HepG2 (cell line): ENCODE data around the gene B4GALT5. TPM values are rescaled to one million over a fixed set of nuclear protein-coding genes. Genes with fewer than 3 reads are reported as not detected.

ENCODE experiments used
- ADNP ChIP-seq: sonication (generic); formaldehyde crosslinking; IDR thresholded peaks from 2 replicates; pipeline ENCODE4 v1.4.0; 2020; ENCODE audit warnings: missing genetic modification reagents
- GABPB1 ChIP-seq: IDR thresholded peaks from 2 replicates; pipeline ENCODE4 v1.6.1; 2016; ENCODE audit warnings: mild to moderate bottlenecking, missing genetic modification reagents, moderate library complexity, missing compliant biosample characterization
- LCORL ChIP-seq, 2 experiments: fragments of 450-650 bp in 1 of 2; sonication (generic) in 1 of 2; formaldehyde crosslinking in 1 of 2; IDR thresholded peaks; 2 replicates each; pipeline versions ENCODE4 v1.5.0 to v1.6.1; 2017 to 2020; ENCODE audit warnings: antibody characterized with exemption in 1 of 2, missing genetic modification reagents in 1 of 2
- MEF2D ChIP-seq: sonication (generic); formaldehyde crosslinking; IDR thresholded peaks from 2 replicates; pipeline ENCODE4 v1.5.1; 2020; ENCODE audit warnings: mild to moderate bottlenecking, missing genetic modification reagents
- NRL ChIP-seq: sonication (generic); formaldehyde crosslinking; IDR thresholded peaks from 2 replicates; pipeline ENCODE4 v1.5.0; 2020; ENCODE audit warnings: missing genetic modification reagents, mild to moderate bottlenecking, moderate library complexity, borderline replicate concordance
- PRMT3 ChIP-seq: sonication (generic); formaldehyde crosslinking; IDR thresholded peaks from 2 replicates; pipeline ENCODE4 v1.8.1; 2022; ENCODE audit warnings: low read depth, mild to moderate bottlenecking, moderate library complexity, missing genetic modification reagents, borderline replicate concordance
- RAD21 ChIP-seq: fragments of 450-650 bp; formaldehyde crosslinking; IDR thresholded peaks from 2 replicates; pipeline ENCODE4 v1.5.0; 2020; ENCODE audit warnings: mild to moderate bottlenecking
- STAG1 ChIP-seq: sonication (generic); formaldehyde crosslinking; IDR thresholded peaks from 2 replicates; pipeline ENCODE4 v1.4.0; 2020; ENCODE audit warnings: missing genetic modification reagents
- ZFP36L2 ChIP-seq: sonication (generic); formaldehyde crosslinking; IDR thresholded peaks from 2 replicates; pipeline ENCODE4 v1.4.0; 2020; ENCODE audit warnings: missing genetic modification reagents
- ZNF260 ChIP-seq: sonication (generic); formaldehyde crosslinking; IDR thresholded peaks from 2 replicates; pipeline ENCODE4 v1.4.0; 2020; ENCODE audit warnings: missing genetic modification reagents, low read depth, mild to moderate bottlenecking, borderline replicate concordance
- ZNF33B ChIP-seq: sonication (generic); formaldehyde crosslinking; IDR thresholded peaks from 2 replicates; pipeline ENCODE4 v1.5.1; 2020; ENCODE audit warnings: mild to moderate bottlenecking, missing genetic modification reagents
- ZNF563 ChIP-seq: sonication (generic); formaldehyde crosslinking; IDR thresholded peaks from 2 replicates; pipeline ENCODE4 v1.8.0; 2022; ENCODE audit warnings: mild to moderate bottlenecking, moderate library complexity, missing genetic modification reagents
- ZNF616 ChIP-seq: sonication (generic); formaldehyde crosslinking; IDR thresholded peaks from 2 replicates; pipeline ENCODE4 v1.5.0; 2020; ENCODE audit warnings: low read depth, mild to moderate bottlenecking, missing genetic modification reagents
- ZNF746 ChIP-seq: sonication (generic); formaldehyde crosslinking; IDR thresholded peaks from 2 replicates; pipeline ENCODE4 v1.8.0; 2022; ENCODE audit warnings: mild to moderate bottlenecking, missing genetic modification reagents
- ZSCAN21 ChIP-seq: sonication (generic); formaldehyde crosslinking; IDR thresholded peaks from 2 replicates; pipeline ENCODE4 v1.8.0; 2022; ENCODE audit warnings: mild to moderate bottlenecking, missing genetic modification reagents, moderate library complexity, borderline replicate concordance
- polyA plus RNA-seq, 8 experiments: library from polyadenylated mRNA; depleted of rRNA in 3 of 8; stranded (reverse) in 7 of 8; unstranded in 1 of 8; fragments of >200 nt; fragmentation: Illumina TruSeq in 4 of 8; extraction: Trizol in 4 of 8; gene quantifications; 2 replicates each; pipeline versions ENCODE4 v1.2.1 to v1.2.3, GENCODE V29; 2011 to 2016; ENCODE audit warnings: low read depth in 4 of 8, missing spikeins in 1 of 8, mixed read lengths in 1 of 8; ENCODE audit not compliant: insufficient read depth in 1 of 8
- total RNA-seq, 5 experiments: library from RNA; depleted of rRNA; stranded (reverse); fragments of >200 nt; fragmentation: Illumina TruSeq; extraction: Trizol; gene quantifications; 2 replicates each; pipeline ENCODE4 v1.2.3, GENCODE V29; 2016; ENCODE audit warnings: low read depth in 1 of 5
- TF ChIP-seq, protein P1 (sequence below): sonication (generic); formaldehyde crosslinking; IDR thresholded peaks from 2 replicates; pipeline ENCODE4 v1.4.0; 2020; ENCODE audit warnings: missing genetic modification reagents, borderline replicate concordance
- TF ChIP-seq, protein P2 (sequence below): IDR thresholded peaks from 2 replicates; pipeline ENCODE4 v1.6.1; 2016; ENCODE audit warnings: low read depth, control low read depth
- TF ChIP-seq, protein P3 (sequence below): sonication (generic); formaldehyde crosslinking; IDR thresholded peaks from 2 replicates; pipeline ENCODE4 v1.5.1; 2020; ENCODE audit warnings: mild to moderate bottlenecking, missing genetic modification reagents
- TF ChIP-seq, protein P4 (sequence below): sonication (generic); formaldehyde crosslinking; IDR thresholded peaks from 2 replicates; pipeline ENCODE4 v1.4.0; 2020; ENCODE audit warnings: missing genetic modification reagents

The B4GALT5 gene
- total and polyA plus RNA-seq, 2 of the 13 experiments (the other 11 are each of a cell fraction or from before 2014, with no cell fraction given) = 27.3 to 30.9 TPM

DNA sequence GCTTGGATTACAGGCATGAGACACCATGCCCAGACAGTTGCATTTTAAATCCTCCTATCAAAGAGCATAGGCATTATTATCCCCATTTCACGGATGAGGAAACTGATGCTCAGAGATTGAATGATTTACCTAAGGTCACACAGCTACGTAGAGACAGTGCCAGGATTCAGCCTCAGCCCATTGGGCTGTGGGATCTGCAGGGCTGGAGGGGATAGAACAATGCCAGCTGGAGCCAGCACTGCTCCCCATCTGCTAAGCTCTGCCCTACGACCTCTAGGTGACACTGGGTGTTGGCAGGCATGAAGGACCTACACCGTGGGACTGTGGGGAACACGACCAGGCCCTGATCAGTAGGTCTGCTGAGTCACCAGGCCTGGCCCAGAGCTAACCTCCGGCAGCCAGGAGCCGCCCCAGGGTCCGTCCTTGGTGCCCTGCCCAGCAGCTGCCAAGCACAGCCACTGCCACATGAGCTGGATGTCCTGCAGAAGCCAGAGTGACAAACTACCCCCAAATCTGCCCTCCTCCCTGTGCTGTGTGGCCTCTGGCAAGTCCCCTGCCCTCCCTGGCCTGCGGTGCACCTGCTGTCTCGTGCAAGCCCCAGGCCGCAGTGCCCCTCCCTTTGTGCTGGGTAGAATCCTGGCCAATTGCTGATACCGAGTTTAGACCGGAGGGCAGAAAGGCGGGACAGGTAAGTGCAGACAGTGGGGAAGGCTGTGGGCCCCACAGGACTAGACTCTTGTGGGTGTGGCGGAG is 98.1 kb downstream of the B4GALT5 start (continued):
- TF ChIP-seq, protein P1, sequence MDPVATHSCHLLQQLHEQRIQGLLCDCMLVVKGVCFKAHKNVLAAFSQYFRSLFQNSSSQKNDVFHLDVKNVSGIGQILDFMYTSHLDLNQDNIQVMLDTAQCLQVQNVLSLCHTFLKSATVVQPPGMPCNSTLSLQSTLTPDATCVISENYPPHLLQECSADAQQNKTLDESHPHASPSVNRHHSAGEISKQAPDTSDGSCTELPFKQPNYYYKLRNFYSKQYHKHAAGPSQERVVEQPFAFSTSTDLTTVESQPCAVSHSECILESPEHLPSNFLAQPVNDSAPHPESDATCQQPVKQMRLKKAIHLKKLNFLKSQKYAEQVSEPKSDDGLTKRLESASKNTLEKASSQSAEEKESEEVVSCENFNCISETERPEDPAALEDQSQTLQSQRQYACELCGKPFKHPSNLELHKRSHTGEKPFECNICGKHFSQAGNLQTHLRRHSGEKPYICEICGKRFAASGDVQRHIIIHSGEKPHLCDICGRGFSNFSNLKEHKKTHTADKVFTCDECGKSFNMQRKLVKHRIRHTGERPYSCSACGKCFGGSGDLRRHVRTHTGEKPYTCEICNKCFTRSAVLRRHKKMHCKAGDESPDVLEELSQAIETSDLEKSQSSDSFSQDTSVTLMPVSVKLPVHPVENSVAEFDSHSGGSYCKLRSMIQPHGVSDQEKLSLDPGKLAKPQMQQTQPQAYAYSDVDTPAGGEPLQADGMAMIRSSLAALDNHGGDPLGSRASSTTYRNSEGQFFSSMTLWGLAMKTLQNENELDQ (CRISPR knock-in tag) = no peak
- TF ChIP-seq ZFP36L2 (no peak), MEF2D (peak; percentile 75; the same call in 1 of the 2 replicates), ZNF260 (CRISPR knock-in tag) (no peak), ZNF746 (CRISPR knock-in tag) (no peak), STAG1 (CRISPR knock-in tag) (peak; percentile 39; the same call in 1 of the 2 replicates), ZSCAN21 (CRISPR knock-in tag) (peak; percentile 57; the same call in 1 of the 2 replicates), PRMT3 (CRISPR knock-in tag) (no peak), LCORL (IDR thresholded peaks at IDR 0.05) (no peak), LCORL (CRISPR knock-in tag; IDR thresholded peaks at IDR 0.05) (0 out of 2 replicates have a peak, but pooled peaks have one; percentile 31), NRL (CRISPR knock-in tag) (peak; percentile 83), GABPB1 (CRISPR knock-in tag) (peak; percentile 35; the same call in 1 of the 2 replicates), RAD21 (CRISPR knock-in tag) (0 out of 2 replicates have a peak, but pooled peaks have one; percentile 14), ADNP (CRISPR knock-in tag) (peak; percentile 36; the same call in 1 of the 2 replicates), ZNF563 (CRISPR knock-in tag) (peak; percentile 50; the same call in 1 of the 2 replicates), ZNF33B (CRISPR knock-in tag) (no peak), ZNF616 (CRISPR knock-in tag) (no peak)
- TF ChIP-seq, protein P2, sequence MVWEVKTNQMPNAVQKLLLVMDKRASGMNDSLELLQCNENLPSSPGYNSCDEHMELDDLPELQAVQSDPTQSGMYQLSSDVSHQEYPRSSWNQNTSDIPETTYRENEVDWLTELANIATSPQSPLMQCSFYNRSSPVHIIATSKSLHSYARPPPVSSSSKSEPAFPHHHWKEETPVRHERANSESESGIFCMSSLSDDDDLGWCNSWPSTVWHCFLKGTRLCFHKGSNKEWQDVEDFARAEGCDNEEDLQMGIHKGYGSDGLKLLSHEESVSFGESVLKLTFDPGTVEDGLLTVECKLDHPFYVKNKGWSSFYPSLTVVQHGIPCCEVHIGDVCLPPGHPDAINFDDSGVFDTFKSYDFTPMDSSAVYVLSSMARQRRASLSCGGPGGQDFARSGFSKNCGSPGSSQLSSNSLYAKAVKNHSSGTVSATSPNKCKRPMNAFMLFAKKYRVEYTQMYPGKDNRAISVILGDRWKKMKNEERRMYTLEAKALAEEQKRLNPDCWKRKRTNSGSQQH = no peak
- TF ChIP-seq, protein P3, sequence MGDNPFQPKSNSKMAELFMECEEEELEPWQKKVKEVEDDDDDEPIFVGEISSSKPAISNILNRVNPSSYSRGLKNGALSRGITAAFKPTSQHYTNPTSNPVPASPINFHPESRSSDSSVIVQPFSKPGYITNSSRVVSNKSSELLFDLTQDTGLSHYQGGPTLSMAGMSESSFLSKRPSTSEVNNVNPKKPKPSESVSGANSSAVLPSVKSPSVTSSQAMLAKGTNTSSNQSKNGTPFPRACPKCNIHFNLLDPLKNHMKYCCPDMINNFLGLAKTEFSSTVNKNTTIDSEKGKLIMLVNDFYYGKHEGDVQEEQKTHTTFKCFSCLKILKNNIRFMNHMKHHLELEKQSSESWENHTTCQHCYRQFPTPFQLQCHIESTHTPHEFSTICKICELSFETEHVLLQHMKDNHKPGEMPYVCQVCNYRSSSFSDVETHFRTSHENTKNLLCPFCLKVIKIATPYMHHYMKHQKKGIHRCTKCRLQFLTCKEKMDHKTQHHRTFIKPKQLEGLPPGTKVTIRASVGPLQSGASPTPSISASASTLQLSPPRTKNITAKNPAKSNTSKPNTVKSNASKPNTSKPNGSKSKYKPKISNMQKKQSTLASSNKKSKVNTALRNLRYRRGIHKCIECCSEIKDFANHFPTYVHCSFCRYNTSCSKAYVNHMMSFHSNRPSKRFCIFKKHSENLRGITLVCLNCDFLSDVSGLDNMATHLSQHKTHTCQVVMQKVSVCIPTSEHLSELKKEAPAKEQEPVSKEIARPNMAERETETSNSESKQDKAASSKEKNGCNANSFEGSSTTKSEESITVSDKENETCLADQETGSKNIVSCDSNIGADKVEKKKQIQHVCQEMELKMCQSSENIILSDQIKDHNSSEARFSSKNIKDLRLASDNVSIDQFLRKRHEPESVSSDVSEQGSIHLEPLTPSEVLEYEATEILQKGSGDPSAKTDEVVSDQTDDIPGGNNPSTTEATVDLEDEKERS (CRISPR knock-in tag) = peak; percentile 84
- TF ChIP-seq, protein P4, sequence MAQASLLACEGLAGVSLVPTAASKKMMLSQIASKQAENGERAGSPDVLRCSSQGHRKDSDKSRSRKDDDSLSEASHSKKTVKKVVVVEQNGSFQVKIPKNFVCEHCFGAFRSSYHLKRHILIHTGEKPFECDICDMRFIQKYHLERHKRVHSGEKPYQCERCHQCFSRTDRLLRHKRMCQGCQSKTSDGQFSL (CRISPR knock-in tag) = no peak
